Skin of body (tissue), 2 donors: Measurements from ENCODE around the gene CTNND1. TPM values are rescaled to one million over a fixed set of nuclear protein-coding genes. Genes with fewer than 3 reads are reported as not detected.

ENCODE experiments used
- small RNA-seq: library from RNA; depleted of rRNA; stranded (forward); fragments of <200 nt; gene quantifications from one replicate; pipeline ENCODE3, GENCODE V24; 2014; ENCODE audit warnings: low replicate concordance
- total RNA-seq: library from RNA; depleted of rRNA; stranded (reverse); fragments of >200 nt; gene quantifications from one replicate; pipeline ENCODE4 v1.2.3, GENCODE V29; 2014

CTNND1 gene
- total RNA-seq, 1 donor from 2014 or later: 191 TPM

Small RNA genes lying within 50 kb of the gene (small RNA-seq; reads per million reads assigned to genes)
- gene AP001931.1 (not detected), gene TMX2-CTNND1 (not detected)

Other genes with a start within 250 kb of the CTNND1 start
- 11.7 TPM for gene SLC43A1, start 246.1 kb upstream of the CTNND1 start, total RNA-seq
- 21.0 TPM for gene TIMM10, start 231.0 kb upstream of the CTNND1 start, total RNA-seq
- 7.9 TPM for gene SMTNL1, start 224.2 kb upstream of the CTNND1 start, total RNA-seq
- gene UBE2L6, start 194.1 kb upstream of the CTNND1 start, total RNA-seq: 9.9 TPM
- 23.5 TPM for gene SERPING1, start 164.1 kb upstream of the CTNND1 start, total RNA-seq
- 1.1 TPM for gene YPEL4, start 111.9 kb upstream of the CTNND1 start, total RNA-seq
- gene CLP1, start 104.0 kb upstream of the CTNND1 start, total RNA-seq: 9.7 TPM
- 23.8 TPM for gene ZDHHC5, start 93.7 kb upstream of the CTNND1 start, total RNA-seq
- 10.9 TPM for gene MED19, start 49.6 kb upstream of the CTNND1 start, total RNA-seq
- 33.8 TPM for gene TMX2, start 49.2 kb upstream of the CTNND1 start, total RNA-seq
- gene SELENOH, start 20.3 kb upstream of the CTNND1 start, total RNA-seq: 38.1 TPM
- not detected for gene BTBD18, start 10.0 kb upstream of the CTNND1 start, total RNA-seq